ENCODE data around the gene TCP11L2.

- TF ChIP-seq CTCF (IDR thresholded peaks at IDR 0.05) = no peak
- no peak for TF ChIP-seq ZFX (IDR thresholded peaks at IDR 0.05; ENCODE audit: borderline replicate concordance)
These were observed 15.0 kb downstream of the TCP11L2 start for GRCh38 chr12:106317406-106318082.
